K562 (cell line): ENCODE data around the gene FAM174C. TPM values are rescaled to one million over a fixed set of nuclear protein-coding genes. Genes with fewer than 3 reads are reported as not detected.

Source experiments
- CEBPG ChIP-seq, 3 experiments: fragments of 200-800 bp in 1 of 3; sonication (Bioruptor generic) in 1 of 3; sonication (generic) in 1 of 3; formaldehyde crosslinking in 1 of 3; IDR thresholded peaks in 2 of 3; conservative IDR thresholded peaks in 1 of 3; 2 replicates each; pipeline versions ENCODE4 v1.6.1 to v1.8.0; 2016 to 2022; ENCODE audit warnings: missing compliant biosample characterization in 2 of 3, missing genetic modification characterization in 2 of 3, mild to moderate bottlenecking in 1 of 3, missing genetic modification reagents in 1 of 3
- CHD7 ChIP-seq: fragments of 200-600 bp; sonication (generic); IDR thresholded peaks from one replicate; pipeline ENCODE4 v1.6.1; 2012; ENCODE audit warnings: mild to moderate bottlenecking, low read depth, low read length, inconsistent platforms
- MAZ ChIP-seq, 2 experiments: fragments of 450-650 bp in 1 of 2; sonication (generic) in 1 of 2; formaldehyde crosslinking; IDR thresholded peaks in 1 of 2; conservative IDR thresholded peaks in 1 of 2; 2 replicates each; pipeline versions ENCODE4 v1.4.0 to v1.5.0; 2020; ENCODE audit warnings: mild to moderate bottlenecking in 1 of 2, missing genetic modification reagents in 1 of 2
- NCOA6 ChIP-seq: fragments of 450-650 bp; IDR thresholded peaks from 2 replicates; pipeline ENCODE4 v1.6.1; 2017; ENCODE audit warnings: mild to moderate bottlenecking
- NR0B1 ChIP-seq: fragments of 450-650 bp; IDR thresholded peaks from one replicate; pipeline ENCODE4 v1.6.1; 2018; ENCODE audit warnings: mild to moderate bottlenecking, moderate library complexity; ENCODE audit not compliant: partially characterized antibody
- THRA ChIP-seq: fragments of 450-650 bp; IDR thresholded peaks from 2 replicates; pipeline ENCODE4 v1.6.1; 2017; ENCODE audit warnings: mild to moderate bottlenecking, moderate library complexity
- ZC3H4 ChIP-seq: sonication (generic); formaldehyde crosslinking; IDR thresholded peaks from 2 replicates; pipeline ENCODE4 v1.9.0; 2021; ENCODE audit warnings: missing genetic modification reagents, borderline replicate concordance
- ZNF274 ChIP-seq: IDR thresholded peaks from 2 replicates; pipeline ENCODE4 v1.6.1; 2011; ENCODE audit warnings: low read depth, mild to moderate bottlenecking, low read length, moderate library complexity, borderline replicate concordance
- ZNF644 ChIP-seq: fragments of 200-800 bp; sonication (Bioruptor generic); IDR thresholded peaks from 2 replicates; pipeline ENCODE4 v1.6.1; 2016; ENCODE audit warnings: low read depth, missing genetic modification characterization, missing compliant biosample characterization
- polyA plus RNA-seq, 8 experiments: library from polyadenylated mRNA; depleted of rRNA in 4 of 8; stranded (reverse) in 5 of 8; unstranded in 3 of 8; fragments of >200 nt; fragmentation: Nextera tagmentation in 2 of 8; fragmentation: Illumina TruSeq in 1 of 8; extraction: Ambion mirVana in 2 of 8; extraction: Trizol in 1 of 8; gene quantifications; 2 replicates each; pipeline versions ENCODE4 v1.2.1 to v1.2.3, GENCODE V29; 2011 to 2014; ENCODE audit warnings: inconsistent platforms in 1 of 8, missing spikeins in 1 of 8
- total RNA-seq, 7 experiments: library from RNA; depleted of rRNA in 6 of 7; stranded (reverse); fragments of >200 nt in 6 of 7; fragmentation: Illumina TruSeq in 2 of 7; extraction: Trizol in 2 of 7; gene quantifications; 2 replicates each; pipeline versions ENCODE4 v1.2.1 to v1.2.3, GENCODE V29; 2011 to 2021; ENCODE audit warnings: low replicate concordance in 1 of 7

Gene FAM174C
- total and polyA plus RNA-seq, 9 of the 15 experiments (the other 6 are each of a cell fraction or from before 2014, with no cell fraction given) = 0.66 to 89.6 (median 20.3) TPM

GRCh38 chr19:1266129-1266915 lies 9.0 kb upstream of the FAM174C start (continued):
- TF ChIP-seq NR0B1 = no peak
- TF ChIP-seq CEBPG (CRISPR knock-in tag; IDR thresholded peaks at IDR 0.05) = no peak
- TF ChIP-seq CEBPG (tag; conservative IDR thresholded peaks at IDR 0.05 in 1 of 2, IDR thresholded peaks at IDR 0.05 in 1 of 2) = no peak
- TF ChIP-seq NCOA6 = no peak
- no peak for TF ChIP-seq ZNF644 (tag)
- peak; percentile 94 to 98 for TF ChIP-seq MAZ (CRISPR knock-in tag; conservative IDR thresholded peaks at IDR 0.05 in 1 of 2, IDR thresholded peaks at IDR 0.05 in 1 of 2)
- TF ChIP-seq THRA = no peak
- no peak for TF ChIP-seq ZNF274
- no peak for TF ChIP-seq CHD7
- TF ChIP-seq ZC3H4 = no peak
